Neural progenitor cell (in vitro differentiated cells): ENCODE results near the gene ARNT2. TPM values are rescaled to one million over a fixed set of nuclear protein-coding genes. Genes with fewer than 3 reads are reported as not detected.

Experiments used
- DNase-seq: peaks from one replicate; pipeline ENCODE4 v3.0.0-alpha.2; 2016; ENCODE audit warnings: low spot score
- H2AFZ ChIP-seq: fragments of 200-600 bp; sonication (generic); replicated peaks from 2 replicates; pipeline ENCODE4 v1.6.1; 2016; ENCODE audit warnings: antibody characterized with exemption
- H3F3A ChIP-seq: fragments of 200-600 bp; sonication (generic); 2 replicates; pipeline ENCODE4 v1.6.1; 2016; ENCODE audit warnings: antibody characterized with exemption, low read depth
- H3K27ac ChIP-seq: fragments of 200-600 bp; sonication (generic); 2 replicates; pipeline ENCODE4 v1.5.1; 2016; ENCODE audit warnings: mild to moderate bottlenecking
- H3K27me3 ChIP-seq: fragments of 200-600 bp; sonication (generic); 2 replicates; pipeline ENCODE4 v1.6.1; 2016; ENCODE audit warnings: mild to moderate bottlenecking, moderate library complexity
- H3K36me3 ChIP-seq: fragments of 200-600 bp; sonication (generic); 2 replicates; pipeline ENCODE4 v1.5.1; 2016
- H3K4me1 ChIP-seq: fragments of 200-600 bp; sonication (generic); 2 replicates; pipeline ENCODE4 v1.6.1; 2016; ENCODE audit warnings: mixed run types
- H3K4me2 ChIP-seq: fragments of 200-600 bp; sonication (generic); 2 replicates; pipeline ENCODE4 v1.6.1; 2016
- H3K4me3 ChIP-seq: fragments of 200-600 bp; sonication (generic); 2 replicates; pipeline ENCODE4 v1.5.1; 2016
- H3K79me2 ChIP-seq: fragments of 200-600 bp; sonication (generic); 2 replicates; pipeline ENCODE4 v1.6.1; 2016; ENCODE audit warnings: low read depth
- H3K9ac ChIP-seq: fragments of 200-600 bp; sonication (generic); 2 replicates; pipeline ENCODE4 v1.6.1; 2016
- H3K9me3 ChIP-seq: fragments of 200-600 bp; sonication (generic); 2 replicates; pipeline ENCODE4 v1.5.1; 2016; ENCODE audit warnings: low read depth
- H4K20me1 ChIP-seq: fragments of 200-600 bp; sonication (generic); 2 replicates; pipeline ENCODE4 v1.6.1; 2016; ENCODE audit warnings: low read depth
- H3K27ac Mint-ChIP-seq: 3 replicates; pipeline ENCODE4 v1.8.0; 2021; ENCODE audit warnings: mixed read lengths
- H3K27me3 Mint-ChIP-seq: 2 replicates; pipeline ENCODE4 v1.8.0; 2022; ENCODE audit warnings: low read depth, mild to moderate bottlenecking, inconsistent platforms, moderate library complexity, mixed read lengths; ENCODE audit not compliant: insufficient read depth
- H3K36me3 Mint-ChIP-seq: 3 replicates; pipeline ENCODE4 v1.8.0; 2021; ENCODE audit warnings: mixed read lengths
- H3K4me1 Mint-ChIP-seq: 3 replicates; pipeline ENCODE4 v1.8.0; 2021; ENCODE audit warnings: mixed read lengths
- H3K4me3 Mint-ChIP-seq: 3 replicates; pipeline ENCODE4 v1.8.0; 2021; ENCODE audit warnings: mild to moderate bottlenecking, moderate library complexity, mixed read lengths
- H3K9me3 Mint-ChIP-seq: 3 replicates; pipeline ENCODE4 v1.8.0; 2020; ENCODE audit warnings: mixed read lengths
- CTCF ChIP-seq: fragments of 200-600 bp; sonication (generic); IDR thresholded peaks from 2 replicates; pipeline ENCODE4 v1.5.1; 2017; ENCODE audit warnings: antibody characterized with exemption, mild to moderate bottlenecking
- EZH2 ChIP-seq: fragments of 200-600 bp; sonication (generic); IDR thresholded peaks from 2 replicates; pipeline ENCODE4 v1.6.1; 2017; ENCODE audit warnings: antibody characterized with exemption, mild to moderate bottlenecking, moderate library complexity
- EZH2phosphoT487 ChIP-seq: fragments of 200-600 bp; sonication (generic); IDR thresholded peaks from 2 replicates; pipeline ENCODE4 v1.6.1; 2017; ENCODE audit warnings: antibody characterized with exemption
- total RNA-seq: library from RNA; depleted of rRNA; stranded (reverse); fragments of >200 nt; gene quantifications from 2 replicates; pipeline ENCODE4 v1.2.3, GENCODE V29; 2015; ENCODE audit warnings: low replicate concordance

Gene ARNT2
- total RNA-seq, 1 donor from 2014 or later, result 15.7 TPM

- DNase-seq, result no peak
- Mint-ChIP-seq H3K27me3 (no peaks in the 10 kb centered on the region), H3K9me3 (peaks cover 21% of the 10 kb centered on the region), H3K4me3 (no peak overlapping the region), H3K27ac (no peak overlapping the region), H3K36me3 (peaks cover 16% of the 10 kb centered on the region), H3K4me1 (peaks cover 8% of the 10 kb centered on the region)
- Histone ChIP-seq H3K9me3 (no peaks in the 10 kb centered on the region), H3K9ac (no peak overlapping the region), H3K79me2 (no peaks in the 10 kb centered on the region), H3K4me3 (no peak overlapping the region), H3K27ac (no peak overlapping the region), H3K36me3 (no peaks in the 10 kb centered on the region), H3K4me1 (peaks cover 15% of the 10 kb centered on the region), H3K27me3 (no peaks in the 10 kb centered on the region), H3K4me2 (no peak overlapping the region), H2AFZ (no peak overlapping the region), H3F3A (no peaks in the 10 kb centered on the region), H4K20me1 (peaks cover 13% of the 10 kb centered on the region)
- TF ChIP-seq CTCF, result no peak
- no peak for TF ChIP-seq EZH2phosphoT487
- TF ChIP-seq EZH2, result no peak
Observed at GRCh38 chr15:80429964-80430363, 25.8 kb downstream of the ARNT2 start.

- no peak overlapping the region for H3K27ac Mint-ChIP-seq
- no peak overlapping the region for H3K9ac ChIP-seq
- H3K4me3 Mint-ChIP-seq, result no peak overlapping the region
- H3K36me3 Mint-ChIP-seq, result peaks cover 11% of the 10 kb centered on the region
- H3K4me3 ChIP-seq, result no peak overlapping the region
- TF ChIP-seq CTCF, result no peak
- TF ChIP-seq EZH2phosphoT487, result no peak
- no peak for TF ChIP-seq EZH2
- peaks cover 22% of the 10 kb centered on the region for H3K4me1 Mint-ChIP-seq
- peaks cover 15% of the 10 kb centered on the region for H3K4me1 ChIP-seq
- no peak overlapping the region for H3K4me2 ChIP-seq
- no peak overlapping the region for H3K27ac ChIP-seq
- H3K27me3 Mint-ChIP-seq, result peaks cover 2% of the 10 kb centered on the region
- no peaks in the 10 kb centered on the region for H3K36me3 ChIP-seq
- peaks cover 12% of the 10 kb centered on the region for H3K9me3 Mint-ChIP-seq
- H3F3A ChIP-seq, result no peaks in the 10 kb centered on the region
- H3K9me3 ChIP-seq, result no peaks in the 10 kb centered on the region
- H2AFZ ChIP-seq, result no peak overlapping the region
- no peaks in the 10 kb centered on the region for H3K79me2 ChIP-seq
- H4K20me1 ChIP-seq, result peaks cover 18% of the 10 kb centered on the region
- no peaks in the 10 kb centered on the region for H3K27me3 ChIP-seq
- DNase-seq, result no peak
Observed at GRCh38 chr15:80431635-80432344, 27.6 kb downstream of the ARNT2 start.

DNA sequence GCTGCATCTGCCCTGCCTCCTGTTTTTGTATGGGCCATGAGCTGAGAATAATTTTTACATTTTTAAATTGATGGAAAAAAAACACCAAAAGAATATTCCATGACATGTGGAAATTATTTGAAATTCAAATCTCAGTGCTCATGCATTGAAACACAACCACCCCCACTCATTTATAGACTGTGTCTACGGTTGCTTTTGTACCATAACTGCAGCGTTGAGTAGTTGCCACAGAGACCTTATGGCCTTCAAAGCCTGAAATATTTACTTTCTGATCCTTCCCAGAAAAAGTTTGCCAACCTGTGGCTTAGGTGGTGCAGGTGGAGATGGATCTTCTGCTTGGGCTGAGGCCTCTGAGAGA, 28.1 kb downstream of the ARNT2 start:
- Mint-ChIP-seq H3K36me3 (peaks cover 9% of the 10 kb centered on the region), H3K9me3 (peaks cover 8% of the 10 kb centered on the region), H3K27me3 (peaks cover 2% of the 10 kb centered on the region), H3K4me1 (peaks cover 27% of the 10 kb centered on the region), H3K4me3 (no peak overlapping the region), H3K27ac (no peak overlapping the region)
- H3K9me3 ChIP-seq, result no peaks in the 10 kb centered on the region
- no peaks in the 10 kb centered on the region for H3K36me3 ChIP-seq
- H4K20me1 ChIP-seq, result peaks cover 18% of the 10 kb centered on the region
- no peaks in the 10 kb centered on the region for H3K79me2 ChIP-seq
- no peaks in the 10 kb centered on the region for H3F3A ChIP-seq
- DNase-seq, result no peak
- H3K9ac ChIP-seq, result no peak overlapping the region
- TF ChIP-seq EZH2phosphoT487 (no peak), CTCF (no peak), EZH2 (no peak)
- H3K27me3 ChIP-seq, result no peaks in the 10 kb centered on the region
- H3K27ac ChIP-seq, result no peak overlapping the region
- no peak overlapping the region for H3K4me2 ChIP-seq
- H3K4me3 ChIP-seq, result no peak overlapping the region
- peaks cover 15% of the 10 kb centered on the region for H3K4me1 ChIP-seq
- no peak overlapping the region for H2AFZ ChIP-seq
